ENCODE results near the gene EFNA4.

- TF ChIP-seq CTCF (conservative IDR thresholded peaks at IDR 0.05 in 1 of 2, IDR thresholded peaks at IDR 0.05 in 1 of 2; ENCODE audit: low read depth in 1 of 2, low read length in 2 of 2), result no peak
- no peak for TF ChIP-seq EZH2 (IDR thresholded peaks at IDR 0.05; ENCODE audit: low read length, missing control alignments)
Observed at GRCh38 chr1:155035936-155036335, 27.6 kb upstream of the EFNA4 start.

Measured in fibroblast of lung (primary cell).